ENCODE data around the gene SIAH2.

Gene SIAH2

DNA sequence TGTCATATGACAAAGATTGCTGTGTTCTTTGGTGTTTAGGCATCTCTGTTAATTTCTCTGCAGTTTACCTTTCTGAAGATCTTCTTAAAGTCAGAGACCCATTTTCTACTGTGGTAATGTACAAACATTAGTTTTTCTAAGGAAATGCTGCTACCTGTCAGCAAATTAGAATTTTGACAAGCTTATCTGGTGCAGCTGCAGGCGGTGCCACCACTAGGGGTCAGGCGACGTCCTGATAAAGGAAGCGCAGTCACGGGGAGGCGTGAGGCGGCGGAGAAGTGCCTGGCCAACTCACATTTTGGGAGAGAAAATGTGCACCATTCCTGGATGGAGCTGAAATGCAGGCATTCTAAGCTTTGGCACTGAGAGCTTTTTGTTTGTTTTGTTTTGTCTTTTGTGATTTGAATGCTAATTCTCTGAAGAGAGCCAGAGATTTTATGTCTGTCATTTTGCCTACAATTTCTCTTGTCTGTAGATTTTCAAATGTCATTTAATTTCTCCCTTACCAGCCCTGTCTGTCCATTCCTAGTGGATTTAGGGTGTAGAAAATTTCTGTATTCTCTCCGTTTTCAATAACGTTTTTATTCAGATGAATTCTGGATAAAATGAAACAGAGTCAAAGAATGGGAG is 24.9 kb upstream of the SIAH2 start:
- H3K4me2 ChIP-seq (ENCODE audit: low read depth, low read length): peak overlapping the region; percentile 15; the same call in 1 of the 2 replicates
- no peak overlapping the region for H3K9ac ChIP-seq (ENCODE audit: low read length)
- no peaks in the 10 kb centered on the region for H3K27me3 ChIP-seq (replicated peaks; ENCODE audit: insufficient read depth, low read length)
- no peaks in the 10 kb centered on the region for H3K36me3 ChIP-seq (replicated peaks; ENCODE audit: insufficient read depth, low read length)
- DNase-seq: peak; percentile 84
- no peak overlapping the region for H3K27ac ChIP-seq (ENCODE audit: low read length)
- H3F3A ChIP-seq (ENCODE audit: insufficient read depth, low read length): no peaks in the 10 kb centered on the region
- no peaks in the 10 kb centered on the region for H3K9me2 ChIP-seq (replicated peaks; ENCODE audit: insufficient read depth, low read length)
- no peaks in the 10 kb centered on the region for H4K20me1 ChIP-seq (ENCODE audit: insufficient read depth, low read length)
- H3K9me3 ChIP-seq (replicated peaks; ENCODE audit: insufficient read depth, low read length): no peaks in the 10 kb centered on the region
- no peak overlapping the region for H3K4me3 ChIP-seq (ENCODE audit: low read length)
- no peaks in the 10 kb centered on the region for H3K4me1 ChIP-seq (ENCODE audit: low read length)
- H2AFZ ChIP-seq (ENCODE audit: low read length): peak overlapping the region; percentile 46
- no peaks in the 10 kb centered on the region for H3K79me2 ChIP-seq (ENCODE audit: low read length)
- no peak for TF ChIP-seq EZH2phosphoT487 (IDR thresholded peaks at IDR 0.05; ENCODE audit: low read length)
- no peak for TF ChIP-seq EZH2 (optimal IDR thresholded peaks at IDR 0.05; ENCODE audit: low read depth, low read length)
- TF ChIP-seq, protein P1, sequence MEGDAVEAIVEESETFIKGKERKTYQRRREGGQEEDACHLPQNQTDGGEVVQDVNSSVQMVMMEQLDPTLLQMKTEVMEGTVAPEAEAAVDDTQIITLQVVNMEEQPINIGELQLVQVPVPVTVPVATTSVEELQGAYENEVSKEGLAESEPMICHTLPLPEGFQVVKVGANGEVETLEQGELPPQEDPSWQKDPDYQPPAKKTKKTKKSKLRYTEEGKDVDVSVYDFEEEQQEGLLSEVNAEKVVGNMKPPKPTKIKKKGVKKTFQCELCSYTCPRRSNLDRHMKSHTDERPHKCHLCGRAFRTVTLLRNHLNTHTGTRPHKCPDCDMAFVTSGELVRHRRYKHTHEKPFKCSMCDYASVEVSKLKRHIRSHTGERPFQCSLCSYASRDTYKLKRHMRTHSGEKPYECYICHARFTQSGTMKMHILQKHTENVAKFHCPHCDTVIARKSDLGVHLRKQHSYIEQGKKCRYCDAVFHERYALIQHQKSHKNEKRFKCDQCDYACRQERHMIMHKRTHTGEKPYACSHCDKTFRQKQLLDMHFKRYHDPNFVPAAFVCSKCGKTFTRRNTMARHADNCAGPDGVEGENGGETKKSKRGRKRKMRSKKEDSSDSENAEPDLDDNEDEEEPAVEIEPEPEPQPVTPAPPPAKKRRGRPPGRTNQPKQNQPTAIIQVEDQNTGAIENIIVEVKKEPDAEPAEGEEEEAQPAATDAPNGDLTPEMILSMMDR (IDR thresholded peaks at IDR 0.05; ENCODE audit: low read length): peak; percentile 98

DNA sequence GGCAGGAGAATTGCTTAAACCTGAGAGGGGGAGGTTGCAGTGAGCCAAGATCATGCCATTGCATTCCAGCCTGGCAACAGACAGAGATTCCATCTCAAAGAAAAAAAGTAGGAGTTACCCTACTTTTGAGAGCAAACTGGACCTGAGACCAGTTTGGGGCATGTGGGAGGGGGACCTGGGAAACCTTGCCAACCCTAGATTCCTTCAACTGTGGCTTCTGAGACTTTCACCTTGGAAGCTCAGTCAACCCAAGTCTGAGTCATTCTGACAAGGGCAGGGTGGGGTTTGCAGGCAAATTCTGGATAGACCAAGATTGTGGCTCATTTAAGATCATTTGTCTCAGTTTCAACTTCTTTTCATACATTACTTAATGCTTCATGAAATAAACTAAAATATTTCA is 23.8 kb upstream of the SIAH2 start:
- Histone ChIP-seq H3K9me2 (replicated peaks; ENCODE audit: insufficient read depth, low read length) (no peaks in the 10 kb centered on the region), H3K27ac (ENCODE audit: low read length) (no peak overlapping the region), H3K27me3 (replicated peaks; ENCODE audit: insufficient read depth, low read length) (no peaks in the 10 kb centered on the region), H3K36me3 (replicated peaks; ENCODE audit: insufficient read depth, low read length) (no peaks in the 10 kb centered on the region), H2AFZ (ENCODE audit: low read length) (no peak overlapping the region), H3K9ac (ENCODE audit: low read length) (no peak overlapping the region), H3K4me2 (ENCODE audit: low read depth, low read length) (no peak overlapping the region), H3K4me1 (ENCODE audit: low read length) (no peaks in the 10 kb centered on the region), H3F3A (ENCODE audit: insufficient read depth, low read length) (no peaks in the 10 kb centered on the region), H3K4me3 (ENCODE audit: low read length) (no peak overlapping the region), H3K9me3 (replicated peaks; ENCODE audit: insufficient read depth, low read length) (no peaks in the 10 kb centered on the region), H4K20me1 (ENCODE audit: insufficient read depth, low read length) (no peaks in the 10 kb centered on the region), H3K79me2 (ENCODE audit: low read length) (no peaks in the 10 kb centered on the region)
- DNase-seq: no peak
- TF ChIP-seq EZH2 (optimal IDR thresholded peaks at IDR 0.05; ENCODE audit: low read depth, low read length) (no peak), EZH2phosphoT487 (IDR thresholded peaks at IDR 0.05; ENCODE audit: low read length) (no peak)
- TF ChIP-seq, protein P1 (IDR thresholded peaks at IDR 0.05; ENCODE audit: low read length): no peak

DNA sequence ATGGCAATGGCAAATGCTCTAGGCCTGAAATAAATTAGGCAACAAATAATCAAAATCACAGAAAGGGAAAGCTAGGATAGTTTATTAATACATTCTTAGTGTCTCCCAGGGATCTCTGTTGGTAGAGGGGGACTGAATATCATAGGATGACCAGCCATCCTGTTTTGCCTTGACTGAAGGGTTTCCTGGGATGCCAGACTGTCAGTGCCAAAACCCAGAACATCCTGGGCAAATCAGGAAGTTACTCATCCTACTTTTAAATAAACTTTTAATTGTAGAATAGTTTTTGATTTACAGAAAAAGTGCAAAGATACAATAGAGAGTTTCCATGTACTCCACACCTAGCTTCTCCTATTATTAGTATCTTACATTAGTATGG is 21.8 kb upstream of the SIAH2 start:
- Histone ChIP-seq H3F3A (ENCODE audit: insufficient read depth, low read length) (no peaks in the 10 kb centered on the region), H2AFZ (ENCODE audit: low read length) (no peak overlapping the region), H3K9ac (ENCODE audit: low read length) (no peak overlapping the region), H3K79me2 (ENCODE audit: low read length) (no peaks in the 10 kb centered on the region), H3K4me1 (ENCODE audit: low read length) (no peaks in the 10 kb centered on the region), H3K27me3 (replicated peaks; ENCODE audit: insufficient read depth, low read length) (no peaks in the 10 kb centered on the region), H3K4me3 (ENCODE audit: low read length) (no peak overlapping the region), H4K20me1 (ENCODE audit: insufficient read depth, low read length) (no peaks in the 10 kb centered on the region), H3K4me2 (ENCODE audit: low read depth, low read length) (no peak overlapping the region), H3K27ac (ENCODE audit: low read length) (no peak overlapping the region), H3K36me3 (replicated peaks; ENCODE audit: insufficient read depth, low read length) (no peaks in the 10 kb centered on the region), H3K9me3 (replicated peaks; ENCODE audit: insufficient read depth, low read length) (no peaks in the 10 kb centered on the region), H3K9me2 (replicated peaks; ENCODE audit: insufficient read depth, low read length) (no peaks in the 10 kb centered on the region)
- TF ChIP-seq EZH2 (optimal IDR thresholded peaks at IDR 0.05; ENCODE audit: low read depth, low read length) (no peak), EZH2phosphoT487 (IDR thresholded peaks at IDR 0.05; ENCODE audit: low read length) (no peak)
- TF ChIP-seq, protein P1 (IDR thresholded peaks at IDR 0.05; ENCODE audit: low read length): no peak
- no peak for DNase-seq

Data from MM.1S (cell line).